Mesendoderm (in vitro differentiated cells): Measurements from ENCODE around the gene MMAB.

ENCODE experiments used
- DNase-seq: peaks from one replicate; pipeline ENCODE4 v3.0.0; 2013
- H2AK5ac ChIP-seq: 2 replicates; pipeline ENCODE4 v1.6.1; 2013; ENCODE audit warnings: low read length, inconsistent platforms
- H2BK120ac ChIP-seq: 2 replicates; pipeline ENCODE4 v1.6.1; 2013; ENCODE audit warnings: low read depth, mild to moderate bottlenecking, low read length, moderate library complexity, mixed read lengths
- H2BK15ac ChIP-seq: replicated peaks from 2 replicates; pipeline ENCODE4 v1.6.1; 2013; ENCODE audit warnings: low read depth, mild to moderate bottlenecking, moderate library complexity
- H2BK5ac ChIP-seq: 2 replicates; pipeline ENCODE4 v1.6.1; 2013; ENCODE audit warnings: low read length, inconsistent platforms
- H3K18ac ChIP-seq: 2 replicates; pipeline ENCODE4 v1.6.1; 2013; ENCODE audit warnings: mild to moderate bottlenecking, low read length, mixed read lengths
- H3K23ac ChIP-seq: one replicate; pipeline ENCODE4 v1.6.1; 2013; ENCODE audit warnings: low read length
- H3K27ac ChIP-seq: 2 replicates; pipeline ENCODE4 v1.5.1; 2013; ENCODE audit warnings: low read depth, mild to moderate bottlenecking, inconsistent platforms, low read length, moderate library complexity
- H3K27me3 ChIP-seq: 2 replicates; pipeline ENCODE4 v1.6.1; 2013; ENCODE audit warnings: low read length, control low read depth, mild to moderate bottlenecking, inconsistent platforms; ENCODE audit not compliant: insufficient read depth, poor library complexity
- H3K36me3 ChIP-seq: 2 replicates; pipeline ENCODE4 v1.6.1; 2013; ENCODE audit warnings: low read length, inconsistent platforms; ENCODE audit not compliant: control insufficient read depth, insufficient read depth
- H3K4ac ChIP-seq: one replicate; pipeline ENCODE4 v1.6.1; 2013; ENCODE audit warnings: low read depth, mild to moderate bottlenecking, low read length, moderate library complexity
- H3K4me1 ChIP-seq: 2 replicates; pipeline ENCODE4 v1.6.1; 2013; ENCODE audit warnings: low read depth, low read length, inconsistent platforms; ENCODE audit not compliant: control insufficient read depth
- H3K4me2 ChIP-seq: 2 replicates; pipeline ENCODE4 v1.6.1; 2013; ENCODE audit warnings: low read length
- H3K4me3 ChIP-seq: 2 replicates; pipeline ENCODE4 v1.5.1; 2013; ENCODE audit warnings: mild to moderate bottlenecking, low read length
- H3K56ac ChIP-seq: one replicate; pipeline ENCODE4 v1.6.1; 2013; ENCODE audit warnings: low read length
- H3K79me1 ChIP-seq: 2 replicates; pipeline ENCODE4 v1.6.1; 2013; ENCODE audit warnings: low read length, inconsistent platforms
- H3K79me2 ChIP-seq: 2 replicates; pipeline ENCODE4 v1.6.1; 2013; ENCODE audit warnings: mild to moderate bottlenecking, low read length; ENCODE audit not compliant: control insufficient read depth, insufficient read depth
- H3K9ac ChIP-seq: 2 replicates; pipeline ENCODE4 v1.6.1; 2013; ENCODE audit warnings: low read length, inconsistent platforms
- H4K5ac ChIP-seq: one replicate; pipeline ENCODE4 v1.6.1; 2013; ENCODE audit warnings: low read length
- H4K8ac ChIP-seq: one replicate; pipeline ENCODE4 v1.6.1; 2013; ENCODE audit warnings: low read depth, mild to moderate bottlenecking, control low read depth, low read length, moderate library complexity
- WGBS: extraction: QIAGEN DNeasy Blood & Tissue Kit; methylation state at CpG from one replicate; pipeline ENCODE4 v1.1.7; 2013; ENCODE audit warnings: low lambda C conversion rate, missing lambda C conversion rate; ENCODE audit not compliant: insufficient coverage; ENCODE audit errors: extremely low coverage; 5-methylcytosine and 5-hydroxymethylcytosine counted together

MMAB gene

GRCh38 chr12:109523071-109523470, 50.2 kb downstream of the MMAB start:
- H3K79me1 ChIP-seq: no peaks in the 10 kb centered on the region
- no peak overlapping the region for H3K23ac ChIP-seq
- no peak overlapping the region for H2BK15ac ChIP-seq
- no peak overlapping the region for H3K4ac ChIP-seq
- no peaks in the 10 kb centered on the region for H3K27me3 ChIP-seq
- no peaks in the 10 kb centered on the region for H3K79me2 ChIP-seq
- peaks cover 2% of the 10 kb centered on the region for H3K36me3 ChIP-seq
- no peak overlapping the region for H2BK120ac ChIP-seq
- H3K4me2 ChIP-seq: no peak overlapping the region
- no peak overlapping the region for H3K9ac ChIP-seq
- H3K4me3 ChIP-seq: no peak overlapping the region
- no peak overlapping the region for H3K18ac ChIP-seq
- DNase-seq: no peak
- no peak overlapping the region for H4K5ac ChIP-seq
- H3K56ac ChIP-seq: no peak overlapping the region
- no peak overlapping the region for H2AK5ac ChIP-seq
- WGBS: no CpG with 5 or more reads among the region's 10 CpGs
- no peak overlapping the region for H2BK5ac ChIP-seq
- no peak overlapping the region for H4K8ac ChIP-seq
- no peak overlapping the region for H3K27ac ChIP-seq
- H3K4me1 ChIP-seq: peaks cover 4% of the 10 kb centered on the region

DNA sequence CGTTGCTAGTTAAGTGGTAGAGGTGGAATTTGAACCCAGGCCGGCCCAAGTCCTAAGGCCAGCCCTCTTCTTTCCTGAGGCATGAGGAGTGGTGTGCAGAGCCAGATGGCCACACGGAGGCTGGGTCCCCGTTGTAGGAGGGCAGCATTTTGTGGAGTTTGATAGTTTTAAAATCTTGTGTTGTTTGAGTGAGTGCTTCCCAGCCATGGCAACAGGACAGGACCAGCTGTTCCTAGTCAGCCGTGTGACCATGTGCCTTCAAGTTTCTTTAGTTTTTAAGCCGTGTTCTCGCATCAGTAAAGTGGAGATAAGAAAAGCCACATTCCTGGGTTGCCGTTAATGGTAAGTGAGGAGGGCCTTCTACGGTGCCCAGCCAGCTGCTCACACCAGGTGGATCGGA, 51.5 kb downstream of the MMAB start:
- peaks cover 2% of the 10 kb centered on the region for H3K36me3 ChIP-seq

DNA sequence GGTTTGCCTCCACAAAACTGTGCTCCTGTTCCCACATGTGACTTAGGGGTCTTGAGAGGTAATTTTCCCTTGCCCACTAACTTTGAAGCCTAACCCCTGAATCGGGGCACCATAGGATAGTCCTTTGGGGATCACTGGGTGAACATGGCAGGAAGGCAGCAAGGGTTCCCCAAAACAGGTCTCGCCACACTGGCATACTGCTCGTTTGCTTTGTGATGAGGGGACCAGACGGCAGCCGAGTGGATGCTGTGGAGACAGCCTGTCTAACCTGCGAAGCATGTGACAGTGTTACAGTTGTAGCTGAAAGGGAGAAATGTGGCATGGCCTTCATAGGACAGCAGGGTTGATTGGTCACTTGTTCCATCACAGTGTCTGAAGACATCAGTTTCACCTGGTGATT, 53.5 kb downstream of the MMAB start:
- peaks cover 2% of the 10 kb centered on the region for H3K36me3 ChIP-seq
- WGBS: no CpG with 5 or more reads among the region's 6 CpGs

More for the DNA sequence above, 51.5 kb downstream of the MMAB start:
- WGBS: no CpG with 5 or more reads among the region's 10 CpGs
- Histone ChIP-seq H3K4me1 (peaks cover 4% of the 10 kb centered on the region), H3K4me3 (no peak overlapping the region), H4K5ac (no peak overlapping the region), H3K27me3 (no peaks in the 10 kb centered on the region), H2BK15ac (no peak overlapping the region), H3K18ac (no peak overlapping the region), H4K8ac (no peak overlapping the region), H2AK5ac (no peak overlapping the region), H2BK5ac (no peak overlapping the region), H3K9ac (no peak overlapping the region), H3K27ac (no peak overlapping the region), H3K4ac (no peak overlapping the region), H2BK120ac (no peak overlapping the region), H3K79me1 (no peaks in the 10 kb centered on the region), H3K56ac (no peak overlapping the region), H3K79me2 (no peaks in the 10 kb centered on the region), H3K4me2 (no peak overlapping the region), H3K23ac (no peak overlapping the region)
- peak; percentile 6 for DNase-seq

DNA sequence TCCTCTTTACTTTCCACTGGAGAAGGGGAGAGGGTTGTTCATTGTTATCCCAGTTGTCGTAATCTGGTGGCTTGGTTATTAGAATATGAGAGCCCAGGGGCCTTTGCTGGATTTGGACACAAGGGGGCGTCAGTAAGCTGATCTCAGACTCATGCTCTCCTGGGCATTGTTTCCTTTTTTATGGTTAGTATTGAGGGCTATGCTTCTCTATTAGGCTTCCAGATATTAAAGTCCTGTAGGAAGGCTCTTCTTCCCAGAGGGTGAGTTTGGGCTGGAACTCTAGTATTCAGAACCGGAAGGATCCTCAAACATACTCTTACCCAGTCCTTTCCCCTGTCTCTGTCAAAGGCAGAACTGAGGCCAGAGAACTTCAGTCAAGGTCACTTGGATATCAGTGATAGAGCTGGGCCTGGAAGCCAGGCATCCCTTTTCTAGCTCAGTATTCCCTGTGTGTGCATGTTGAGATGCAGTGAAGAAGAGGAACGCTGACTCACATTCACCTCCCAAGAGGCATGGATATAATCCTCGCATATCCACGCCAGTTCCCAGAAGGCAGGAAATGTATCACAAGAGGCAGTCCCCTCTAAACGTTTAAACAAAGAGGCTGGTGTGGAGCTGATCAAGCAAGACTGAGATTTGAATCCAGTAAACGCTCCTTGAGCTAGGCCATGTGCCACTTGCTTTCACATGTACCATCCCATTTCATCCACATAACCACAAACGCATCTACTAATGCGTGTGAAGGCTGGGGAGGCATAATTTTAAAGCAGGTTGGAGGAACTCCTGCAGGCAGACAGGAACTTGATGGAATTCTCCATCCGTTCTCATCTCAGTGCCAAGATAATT, 54.3 kb downstream of the MMAB start:
- Histone ChIP-seq H4K8ac (no peak overlapping the region), H3K9ac (peak overlapping the region; percentile 23), H3K4me3 (no peak overlapping the region), H3K4ac (no peak overlapping the region), H3K23ac (no peak overlapping the region), H4K5ac (peak overlapping the region; percentile 53), H3K4me2 (no peak overlapping the region), H2AK5ac (no peak overlapping the region), H3K4me1 (peaks cover 4% of the 10 kb centered on the region), H2BK15ac (no peak overlapping the region), H3K18ac (no peak overlapping the region), H2BK120ac (no peak overlapping the region), H3K56ac (peak overlapping the region; percentile 65), H3K79me1 (no peaks in the 10 kb centered on the region), H3K27ac (no peak overlapping the region), H2BK5ac (peak overlapping the region; percentile 20), H3K79me2 (no peaks in the 10 kb centered on the region), H3K27me3 (no peaks in the 10 kb centered on the region), H3K36me3 (peaks cover 2% of the 10 kb centered on the region)
- WGBS: no CpG with 5 or more reads among the region's 11 CpGs
- DNase-seq: peak; percentile 58

More for the DNA sequence above, 53.5 kb downstream of the MMAB start:
- Histone ChIP-seq H3K23ac (no peak overlapping the region), H3K79me1 (no peaks in the 10 kb centered on the region), H3K27me3 (no peaks in the 10 kb centered on the region), H3K4me1 (peaks cover 4% of the 10 kb centered on the region), H3K79me2 (no peaks in the 10 kb centered on the region), H2BK15ac (no peak overlapping the region), H4K8ac (no peak overlapping the region), H3K4me3 (no peak overlapping the region), H4K5ac (no peak overlapping the region), H3K4ac (no peak overlapping the region), H3K27ac (no peak overlapping the region), H3K9ac (no peak overlapping the region), H3K56ac (no peak overlapping the region), H2BK120ac (no peak overlapping the region), H2BK5ac (no peak overlapping the region), H2AK5ac (no peak overlapping the region), H3K18ac (no peak overlapping the region), H3K4me2 (no peak overlapping the region)
- DNase-seq: no peak

DNA sequence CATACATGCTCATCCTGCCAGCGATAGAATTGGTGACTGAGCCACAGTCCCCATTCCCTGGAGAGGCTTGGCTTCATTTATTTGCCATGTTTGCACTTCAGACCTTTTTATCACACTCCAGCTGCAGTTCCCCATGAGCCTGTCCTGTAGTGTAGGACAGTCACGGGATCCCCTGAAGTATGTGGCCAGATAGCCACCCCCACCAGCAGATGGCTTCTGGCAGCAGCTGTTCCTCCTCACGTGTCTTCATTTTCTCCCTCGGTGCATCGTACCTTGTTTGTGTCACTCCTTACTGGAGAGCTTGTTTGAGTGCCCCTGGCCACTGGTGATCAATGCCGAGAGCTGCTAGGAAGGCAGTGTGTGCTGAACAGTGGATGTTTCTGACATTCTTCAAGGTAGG, 55.7 kb downstream of the MMAB start:
- DNase-seq: no peak
- no peak overlapping the region for H3K4me2 ChIP-seq
- no peak overlapping the region for H2BK15ac ChIP-seq
- no peak overlapping the region for H4K8ac ChIP-seq
- no peak overlapping the region for H3K9ac ChIP-seq
- H3K27ac ChIP-seq: no peak overlapping the region
- peaks cover 4% of the 10 kb centered on the region for H3K4me1 ChIP-seq
- H4K5ac ChIP-seq: no peak overlapping the region
- no peak overlapping the region for H2AK5ac ChIP-seq
- H3K56ac ChIP-seq: no peak overlapping the region
- H3K79me2 ChIP-seq: no peaks in the 10 kb centered on the region
- no peaks in the 10 kb centered on the region for H3K79me1 ChIP-seq
- no peak overlapping the region for H3K23ac ChIP-seq
- no peaks in the 10 kb centered on the region for H3K27me3 ChIP-seq
- H3K4ac ChIP-seq: no peak overlapping the region
- no peak overlapping the region for H2BK5ac ChIP-seq
- no CpG with 5 or more reads among the region's 6 CpGs for WGBS
- H3K18ac ChIP-seq: no peak overlapping the region
- H3K36me3 ChIP-seq: peaks cover 2% of the 10 kb centered on the region
- H3K4me3 ChIP-seq: no peak overlapping the region
- no peak overlapping the region for H2BK120ac ChIP-seq

DNA sequence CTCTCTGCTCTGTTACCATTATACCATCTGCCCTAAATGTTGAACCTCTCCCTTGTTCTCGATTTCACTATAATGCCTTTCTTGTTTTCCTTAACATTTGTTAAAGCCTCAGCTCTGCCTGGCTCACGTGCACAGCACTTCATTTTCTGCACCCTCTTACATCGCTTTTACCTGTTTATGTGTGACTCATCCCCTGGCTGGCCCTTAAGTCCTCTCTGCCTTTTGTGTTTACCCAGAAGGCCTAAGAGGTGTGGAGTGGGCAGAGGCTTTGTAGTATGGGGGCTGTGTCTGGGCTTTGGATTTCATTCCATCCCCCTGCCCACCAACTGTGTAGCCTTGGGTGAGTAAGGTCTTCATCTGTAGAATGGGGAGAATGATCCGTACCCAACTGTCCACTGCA, 59.3 kb downstream of the MMAB start:
- no peaks in the 10 kb centered on the region for H3K79me2 ChIP-seq
- H3K4ac ChIP-seq: no peak overlapping the region
- H3K4me2 ChIP-seq: no peak overlapping the region
- H3K18ac ChIP-seq: no peak overlapping the region
- H4K5ac ChIP-seq: no peak overlapping the region
- no peaks in the 10 kb centered on the region for H3K27me3 ChIP-seq
- H2BK120ac ChIP-seq: no peak overlapping the region
- no peaks in the 10 kb centered on the region for H3K36me3 ChIP-seq
- H3K4me1 ChIP-seq: peaks cover 1% of the 10 kb centered on the region
- H3K79me1 ChIP-seq: no peaks in the 10 kb centered on the region
- WGBS: no CpG with 5 or more reads among the region's 4 CpGs
- no peak overlapping the region for H3K9ac ChIP-seq
- DNase-seq: no peak
- H2AK5ac ChIP-seq: no peak overlapping the region
- no peak overlapping the region for H3K4me3 ChIP-seq
- no peak overlapping the region for H3K56ac ChIP-seq
- no peak overlapping the region for H4K8ac ChIP-seq
- no peak overlapping the region for H3K27ac ChIP-seq
- H2BK15ac ChIP-seq: no peak overlapping the region
- no peak overlapping the region for H3K23ac ChIP-seq
- no peak overlapping the region for H2BK5ac ChIP-seq
